ENCODE results near the gene SEPSECS.

- no peak for TF ChIP-seq CTCF (IDR thresholded peaks at IDR 0.05; ENCODE audit: extremely low read depth in 1 of 2, insufficient read depth in 1 of 2, low read depth in 1 of 2, low read length in 2 of 2)
- TF ChIP-seq JUN (IDR thresholded peaks at IDR 0.05; ENCODE audit: borderline replicate concordance, insufficient read depth, insufficient read length, low read depth), result no peak
- no peak for TF ChIP-seq POLR2A (IDR thresholded peaks at IDR 0.05; ENCODE audit: low read depth, low read length)
- TF ChIP-seq EZH2 (IDR thresholded peaks at IDR 0.05; ENCODE audit: borderline replicate concordance, low read depth, low read length, severe bottlenecking), result no peak
- no peak for TF ChIP-seq POLR2AphosphoS5 (IDR thresholded peaks at IDR 0.05; ENCODE audit: insufficient read depth, low read depth, low read length)
- TF ChIP-seq, protein P1, sequence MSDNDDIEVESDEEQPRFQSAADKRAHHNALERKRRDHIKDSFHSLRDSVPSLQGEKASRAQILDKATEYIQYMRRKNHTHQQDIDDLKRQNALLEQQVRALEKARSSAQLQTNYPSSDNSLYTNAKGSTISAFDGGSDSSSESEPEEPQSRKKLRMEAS (IDR thresholded peaks at IDR 0.05; ENCODE audit: insufficient read depth, insufficient read length), result no peak
- TF ChIP-seq MYC (IDR thresholded peaks at IDR 0.05; ENCODE audit: low read depth, low read length), result no peak
- no peak for TF ChIP-seq FOS (IDR thresholded peaks at IDR 0.05; ENCODE audit: borderline replicate concordance, insufficient read depth, low read length)
These were observed 49.5 kb upstream of the SEPSECS start for GRCh38 chr4:25209702-25210101.
